Liver (tissue), 9 donors: ENCODE results near the gene SLC25A43. TPM values are rescaled to one million over a fixed set of nuclear protein-coding genes. Genes with fewer than 3 reads are reported as not detected.
A peak's percentile ranks its signal among the peaks of the same experiment; 100 is the strongest.

Experiments
- DNase-seq: peaks from one replicate; pipeline ENCODE4 v3.0.0-alpha.2; 2017; ENCODE audit warnings: low spot score
- H3K27ac ChIP-seq, 2 donors: one replicate each; pipeline ENCODE4 v1.7.0; 2013; ENCODE audit warnings: inconsistent platforms in 2 of 2, low read length in 2 of 2, control low read depth in 1 of 2, low read depth in 1 of 2, mild to moderate bottlenecking in 1 of 2
- H3K27me3 ChIP-seq, 4 donors: one replicate each; pipeline versions ENCODE4 v1.6.1 to v1.7.0; 2013; ENCODE audit warnings: low read length in 3 of 4, inconsistent platforms in 1 of 4, mild to moderate bottlenecking in 1 of 4, moderate library complexity in 1 of 4; ENCODE audit not compliant: control insufficient read depth in 4 of 4, insufficient read depth in 4 of 4
- H3K36me3 ChIP-seq, 4 donors: one replicate each; pipeline versions ENCODE4 v1.6.1 to v1.7.0; 2013; ENCODE audit warnings: low read length in 3 of 4, mild to moderate bottlenecking in 3 of 4, low read depth in 1 of 4, moderate library complexity in 1 of 4; ENCODE audit not compliant: control insufficient read depth in 4 of 4, insufficient read depth in 3 of 4
- H3K4me1 ChIP-seq, 4 donors: one replicate each; pipeline versions ENCODE4 v1.6.1 to v1.7.0; 2013; ENCODE audit warnings: low read length in 3 of 4, mild to moderate bottlenecking in 3 of 4, moderate library complexity in 1 of 4; ENCODE audit not compliant: control insufficient read depth in 4 of 4, insufficient read depth in 4 of 4
- H3K4me3 ChIP-seq, 3 donors: one replicate each; pipeline versions ENCODE4 v1.6.1 to v1.7.0; 2013; ENCODE audit warnings: low read length in 3 of 3, control low read depth in 1 of 3, low read depth in 1 of 3, mild to moderate bottlenecking in 1 of 3
- H3K9ac ChIP-seq, 2 donors: one replicate each; pipeline ENCODE4 v1.7.0; 2013; ENCODE audit warnings: low read length in 2 of 2, mild to moderate bottlenecking in 2 of 2, moderate library complexity in 2 of 2, control low read depth in 1 of 2, low read depth in 1 of 2
- H3K9me3 ChIP-seq, 4 donors: one replicate each; pipeline versions ENCODE4 v1.6.1 to v1.7.0; 2013; ENCODE audit warnings: low read length in 3 of 4; ENCODE audit not compliant: control insufficient read depth in 4 of 4
- CTCF ChIP-seq: fragments of 150-350 bp; IDR thresholded peaks from 2 replicates; pipeline ENCODE4 v1.5.1; 2017; ENCODE audit warnings: improper control_type of control experiment, low read depth, low read length; ENCODE audit not compliant: missing input control
- EGR1 ChIP-seq, 2 donors: IDR thresholded peaks; 2 replicates each; pipeline ENCODE4 v1.6.1; 2016 to 2018; ENCODE audit warnings: antibody characterized with exemption in 2 of 2, low read depth in 2 of 2
- FOXA1 ChIP-seq: IDR thresholded peaks from 2 replicates; pipeline ENCODE4 v1.6.1; 2016; ENCODE audit warnings: antibody characterized with exemption
- FOXA2 ChIP-seq: IDR thresholded peaks from 2 replicates; pipeline ENCODE4 v1.6.1; 2016; ENCODE audit warnings: antibody characterized with exemption
- GABPA ChIP-seq, 2 donors: IDR thresholded peaks in 1 of 2; conservative IDR thresholded peaks in 1 of 2; 2 replicates each; pipeline ENCODE4 v1.6.1; 2016; ENCODE audit warnings: antibody characterized with exemption in 2 of 2, mild to moderate bottlenecking in 1 of 2, moderate library complexity in 1 of 2
- HNF4A ChIP-seq, 2 donors: conservative IDR thresholded peaks; 2 replicates each; pipeline ENCODE4 v1.6.1; 2016; ENCODE audit warnings: antibody characterized with exemption in 2 of 2, mild to moderate bottlenecking in 2 of 2
- HNF4G ChIP-seq: IDR thresholded peaks from 2 replicates; pipeline ENCODE4 v1.6.1; 2016; ENCODE audit warnings: antibody characterized with exemption
- JUND ChIP-seq, 2 donors: IDR thresholded peaks; 2 replicates each; pipeline ENCODE4 v1.6.1; 2016; ENCODE audit warnings: antibody characterized with exemption in 2 of 2
- MAX ChIP-seq: IDR thresholded peaks from 2 replicates; pipeline ENCODE4 v1.6.1; 2016; ENCODE audit warnings: antibody characterized with exemption
- NR2F2 ChIP-seq: IDR thresholded peaks from 2 replicates; pipeline ENCODE4 v1.6.1; 2016; ENCODE audit warnings: antibody characterized with exemption
- RAD21 ChIP-seq, 2 donors: IDR thresholded peaks; 2 replicates each; pipeline ENCODE4 v1.6.1; 2016; ENCODE audit warnings: antibody characterized with exemption in 2 of 2, mild to moderate bottlenecking in 2 of 2
- REST ChIP-seq: IDR thresholded peaks from 2 replicates; pipeline ENCODE4 v1.6.1; 2016; ENCODE audit warnings: antibody characterized with exemption, mild to moderate bottlenecking
- SP1 ChIP-seq: IDR thresholded peaks from 2 replicates; pipeline ENCODE4 v1.6.1; 2018; ENCODE audit warnings: antibody characterized with exemption, mild to moderate bottlenecking
- TAF1 ChIP-seq: conservative IDR thresholded peaks from 2 replicates; pipeline ENCODE4 v1.6.1; 2016; ENCODE audit warnings: antibody characterized with exemption, mild to moderate bottlenecking
- YY1 ChIP-seq: IDR thresholded peaks from 2 replicates; pipeline ENCODE4 v1.6.1; 2016; ENCODE audit warnings: antibody characterized with exemption, mild to moderate bottlenecking
- ZBTB33 ChIP-seq: IDR thresholded peaks from 2 replicates; pipeline ENCODE4 v1.6.1; 2016; ENCODE audit warnings: antibody characterized with exemption
- WGBS: extraction: QIAGEN DNeasy Blood & Tissue Kit; methylation state at CpG from one replicate; pipeline ENCODE4 v1.1.7; 2013; 5-methylcytosine and 5-hydroxymethylcytosine counted together
- polyA plus RNA-seq, 2 donors: library from polyadenylated mRNA; stranded (reverse) in 1 of 2; unstranded in 1 of 2; fragments of 200-250 nt in 1 of 2; fragments of >200 nt in 1 of 2; fragmentation: Nextera tagmentation in 1 of 2; extraction: Ambion mirVana in 1 of 2; gene quantifications; one replicate each; pipeline versions ENCODE4 v1.2.1 to v1.2.3, GENCODE V29; 2013 to 2015
- total RNA-seq, 2 donors: library from RNA; depleted of rRNA; stranded (reverse); fragments of >200 nt; gene quantifications; one replicate each; pipeline ENCODE4 v1.2.3, GENCODE V29; 2014
- TF ChIP-seq, protein P1 (sequence below): IDR thresholded peaks from 2 replicates; pipeline ENCODE4 v1.6.1; 2016; ENCODE audit warnings: antibody characterized with exemption
- donor health status: healthy.
- donor health status: healthy.
- donor health status: healthy.
- donor health status: healthy.
- donor health status: healthy.

Gene SLC25A43
- total and polyA plus RNA-seq, 4 donors, result 4.5 to 10.9 (median 5.6) TPM

DNA sequence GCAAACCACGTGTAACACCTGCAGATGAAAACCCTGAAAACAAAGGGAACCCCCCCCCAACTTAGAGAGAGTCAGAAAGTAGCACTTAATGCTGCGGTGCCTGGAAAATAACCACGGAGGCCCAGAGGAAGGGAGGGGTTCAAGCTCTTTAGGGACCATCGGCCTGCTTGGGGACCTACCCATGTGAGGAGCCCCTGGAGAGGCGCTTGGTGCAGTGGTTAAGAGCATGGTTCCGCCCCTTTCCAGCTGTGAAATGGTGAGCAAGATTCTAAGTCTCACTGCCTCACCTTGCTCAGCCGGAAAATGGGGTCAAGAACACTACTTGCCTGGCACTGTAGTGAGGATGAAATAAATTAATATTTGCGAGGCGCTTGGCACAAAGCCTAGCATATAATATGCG is 82.9 kb downstream of the SLC25A43 start:
- 58% methylated on average over 10 of the region's 10 CpGs for WGBS
- H3K4me3 ChIP-seq, result peak overlapping the region in 1 of 3 donors; percentile 47

More for the DNA sequence above, 82.9 kb downstream of the SLC25A43 start:
- H3K9me3 ChIP-seq, result no peaks in the 10 kb centered on the region
- peak overlapping the region; percentile 72 to 84 for H3K27ac ChIP-seq
- no peak for DNase-seq
- no peaks in the 10 kb centered on the region for H3K36me3 ChIP-seq
- no peak overlapping the region for H3K9ac ChIP-seq
- TF ChIP-seq JUND (IDR thresholded peaks at IDR 0.05) (no peak), MAX (no peak), GABPA (IDR thresholded peaks at IDR 0.05 in 1 of 2, conservative IDR thresholded peaks at IDR 0.05 in 1 of 2) (no peak), YY1 (no peak), ZBTB33 (no peak), FOXA1 (no peak), REST (no peak), CTCF (no peak), TAF1 (no peak), RAD21 (IDR thresholded peaks at IDR 0.05) (no peak), EGR1 (IDR thresholded peaks at IDR 0.05; ENCODE audit: low read depth in 2 of 2) (no peak), HNF4G (no peak), FOXA2 (no peak), HNF4A (conservative IDR thresholded peaks at IDR 0.05) (no peak), NR2F2 (no peak), SP1 (no peak)
- TF ChIP-seq, protein P1, sequence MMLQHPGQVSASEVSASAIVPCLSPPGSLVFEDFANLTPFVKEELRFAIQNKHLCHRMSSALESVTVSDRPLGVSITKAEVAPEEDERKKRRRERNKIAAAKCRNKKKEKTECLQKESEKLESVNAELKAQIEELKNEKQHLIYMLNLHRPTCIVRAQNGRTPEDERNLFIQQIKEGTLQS, result no peak
- H3K4me1 ChIP-seq, result peaks cover 6 to 40% (median 29%) of the 10 kb centered on the region in 4 donors
- H3K27me3 ChIP-seq, result no peaks in the 10 kb centered on the region
